T-helper 2 cell treated with Interferon-gamma antibody and Interleukin-4, amounts not matched to agents 5 μg/mL and 100 μg/mL, for 36 hours (primary cell): ENCODE data around the gene PITRM1.

Source experiments
- DNase-seq: peaks from one replicate; pipeline ENCODE4 v3.0.0; 2021; ENCODE audit warnings: low spot score
- H3K27ac Mint-ChIP-seq: one replicate; pipeline ENCODE4 v1.8.0; 2021; ENCODE audit warnings: mild to moderate bottlenecking, mixed read lengths
- H3K27me3 Mint-ChIP-seq: one replicate; pipeline ENCODE4 v1.8.0; 2021; ENCODE audit warnings: low read depth, mixed read lengths
- H3K36me3 Mint-ChIP-seq: one replicate; pipeline ENCODE4 v1.8.0; 2021; ENCODE audit warnings: low read depth, mixed read lengths
- H3K4me1 Mint-ChIP-seq: one replicate; pipeline ENCODE4 v1.8.0; 2021; ENCODE audit warnings: low read depth, mixed read lengths
- H3K4me3 Mint-ChIP-seq: one replicate; pipeline ENCODE4 v1.8.0; 2022; ENCODE audit warnings: mild to moderate bottlenecking, moderate library complexity, mixed read lengths
- H3K9me3 Mint-ChIP-seq: one replicate; pipeline ENCODE4 v1.8.0; 2021; ENCODE audit warnings: mixed read lengths

The PITRM1 gene

GRCh38 chr10:3135006-3135405 lies 37.6 kb downstream of the PITRM1 start:
- Mint-ChIP-seq H3K4me1 (no peaks in the 10 kb centered on the region), H3K36me3 (peaks cover 76% of the 10 kb centered on the region), H3K4me3 (no peak overlapping the region), H3K9me3 (no peaks in the 10 kb centered on the region), H3K27ac (no peak overlapping the region), H3K27me3 (no peaks in the 10 kb centered on the region)
- DNase-seq: no peak

- Mint-ChIP-seq H3K4me3 (no peak overlapping the region), H3K4me1 (no peaks in the 10 kb centered on the region), H3K36me3 (peaks cover 74% of the 10 kb centered on the region), H3K27me3 (no peaks in the 10 kb centered on the region), H3K9me3 (no peaks in the 10 kb centered on the region), H3K27ac (no peak overlapping the region)
- DNase-seq: no peak
Observed at GRCh38 chr10:3133948-3134347, 38.6 kb downstream of the PITRM1 start.

- H3K27ac Mint-ChIP-seq: no peak overlapping the region
- H3K36me3 Mint-ChIP-seq: peaks cover 72% of the 10 kb centered on the region
- no peaks in the 10 kb centered on the region for H3K27me3 Mint-ChIP-seq
- no peaks in the 10 kb centered on the region for H3K4me1 Mint-ChIP-seq
- no peak overlapping the region for H3K4me3 Mint-ChIP-seq
- DNase-seq: no peak
- H3K9me3 Mint-ChIP-seq: no peaks in the 10 kb centered on the region
Observed at GRCh38 chr10:3132036-3133025, 40.3 kb downstream of the PITRM1 start.

GRCh38 chr10:3131098-3131497 lies 41.5 kb downstream of the PITRM1 start:
- H3K9me3 Mint-ChIP-seq: no peaks in the 10 kb centered on the region
- no peak overlapping the region for H3K4me3 Mint-ChIP-seq
- no peaks in the 10 kb centered on the region for H3K27me3 Mint-ChIP-seq
- DNase-seq: no peak
- no peaks in the 10 kb centered on the region for H3K4me1 Mint-ChIP-seq
- H3K27ac Mint-ChIP-seq: no peak overlapping the region
- H3K36me3 Mint-ChIP-seq: peaks cover 66% of the 10 kb centered on the region

GRCh38 chr10:3129581-3130340 lies 42.8 kb downstream of the PITRM1 start:
- DNase-seq: no peak
- H3K4me1 Mint-ChIP-seq: no peaks in the 10 kb centered on the region
- no peak overlapping the region for H3K27ac Mint-ChIP-seq
- H3K9me3 Mint-ChIP-seq: no peaks in the 10 kb centered on the region
- H3K36me3 Mint-ChIP-seq: peaks cover 61% of the 10 kb centered on the region
- H3K27me3 Mint-ChIP-seq: no peaks in the 10 kb centered on the region
- no peak overlapping the region for H3K4me3 Mint-ChIP-seq

GRCh38 chr10:3128379-3129130 lies 44.0 kb downstream of the PITRM1 start:
- Mint-ChIP-seq H3K9me3 (no peaks in the 10 kb centered on the region), H3K36me3 (peaks cover 51% of the 10 kb centered on the region), H3K4me1 (no peaks in the 10 kb centered on the region), H3K4me3 (no peak overlapping the region), H3K27me3 (no peaks in the 10 kb centered on the region), H3K27ac (no peak overlapping the region)
- no peak for DNase-seq

- DNase-seq: no peak
- H3K4me3 Mint-ChIP-seq: no peak overlapping the region
- no peaks in the 10 kb centered on the region for H3K4me1 Mint-ChIP-seq
- H3K27ac Mint-ChIP-seq: no peak overlapping the region
- H3K27me3 Mint-ChIP-seq: no peaks in the 10 kb centered on the region
- no peaks in the 10 kb centered on the region for H3K9me3 Mint-ChIP-seq
- peaks cover 52% of the 10 kb centered on the region for H3K36me3 Mint-ChIP-seq
Observed at GRCh38 chr10:3127921-3128320, 44.7 kb downstream of the PITRM1 start.

- Mint-ChIP-seq H3K4me1 (no peaks in the 10 kb centered on the region), H3K36me3 (peaks cover 52% of the 10 kb centered on the region), H3K27me3 (no peaks in the 10 kb centered on the region), H3K27ac (no peak overlapping the region), H3K9me3 (no peaks in the 10 kb centered on the region), H3K4me3 (no peak overlapping the region)
- no peak for DNase-seq
Observed at GRCh38 chr10:3126741-3127346, 45.7 kb downstream of the PITRM1 start.

- DNase-seq: no peak
- no peak overlapping the region for H3K4me3 Mint-ChIP-seq
- no peak overlapping the region for H3K27ac Mint-ChIP-seq
- H3K27me3 Mint-ChIP-seq: no peaks in the 10 kb centered on the region
- no peaks in the 10 kb centered on the region for H3K9me3 Mint-ChIP-seq
- H3K4me1 Mint-ChIP-seq: no peaks in the 10 kb centered on the region
- peaks cover 49% of the 10 kb centered on the region for H3K36me3 Mint-ChIP-seq
Observed at GRCh38 chr10:3126249-3126648, 46.3 kb downstream of the PITRM1 start.

GRCh38 chr10:3125527-3126170 lies 46.9 kb downstream of the PITRM1 start:
- H3K36me3 Mint-ChIP-seq: peaks cover 49% of the 10 kb centered on the region
- H3K27ac Mint-ChIP-seq: no peak overlapping the region
- H3K4me1 Mint-ChIP-seq: no peaks in the 10 kb centered on the region
- no peak overlapping the region for H3K4me3 Mint-ChIP-seq
- H3K9me3 Mint-ChIP-seq: no peaks in the 10 kb centered on the region
- no peak for DNase-seq
- H3K27me3 Mint-ChIP-seq: no peaks in the 10 kb centered on the region

- no peak for DNase-seq
- Mint-ChIP-seq H3K36me3 (peaks cover 44% of the 10 kb centered on the region), H3K4me3 (no peak overlapping the region), H3K4me1 (no peaks in the 10 kb centered on the region), H3K9me3 (no peaks in the 10 kb centered on the region), H3K27me3 (no peaks in the 10 kb centered on the region), H3K27ac (no peak overlapping the region)
Observed at GRCh38 chr10:3124412-3125175, 48.0 kb downstream of the PITRM1 start.

- H3K36me3 Mint-ChIP-seq: peaks cover 41% of the 10 kb centered on the region
- H3K27me3 Mint-ChIP-seq: no peaks in the 10 kb centered on the region
- no peak for DNase-seq
- H3K4me1 Mint-ChIP-seq: no peaks in the 10 kb centered on the region
- H3K27ac Mint-ChIP-seq: no peak overlapping the region
- no peaks in the 10 kb centered on the region for H3K9me3 Mint-ChIP-seq
- no peak overlapping the region for H3K4me3 Mint-ChIP-seq
Observed at GRCh38 chr10:3123571-3124411, 48.8 kb downstream of the PITRM1 start.
